Measurements from ENCODE around the gene ZNF423. TPM values are rescaled to one million over a fixed set of nuclear protein-coding genes. Genes with fewer than 3 reads are reported as not detected.

The ZNF423 gene
- total RNA-seq, 2 experiments from 2014 or later, result not detected

- ChIA-PET POLR2A (no interaction called here), CTCF (no interaction called here)
Measured at GRCh38 chr16:49638673-49639610, 217.0 kb downstream of the ZNF423 start.

GRCh38 chr16:49637933-49638672 is 217.8 kb downstream of the ZNF423 start:
- CTCF ChIA-PET, result no interaction called here
- POLR2A ChIA-PET, result no interaction called here

GRCh38 chr16:49637511-49637910 is 218.4 kb downstream of the ZNF423 start:
- ChIA-PET POLR2A (no interaction called here), CTCF (no interaction called here)

GRCh38 chr16:49636608-49637007 is 219.3 kb downstream of the ZNF423 start:
- POLR2A ChIA-PET, result no interaction called here
- CTCF ChIA-PET, result no interaction called here

- ChIA-PET CTCF (no interaction called here), POLR2A (no interaction called here)
Measured at GRCh38 chr16:49635591-49636581, 220.0 kb downstream of the ZNF423 start.

- CTCF ChIA-PET, result no interaction called here
- POLR2A ChIA-PET, result no interaction called here
Measured at GRCh38 chr16:49635009-49635350, 220.9 kb downstream of the ZNF423 start.

- ChIA-PET POLR2A (no interaction called here), CTCF (no interaction called here)
Measured at GRCh38 chr16:49634235-49635008, 221.5 kb downstream of the ZNF423 start.

GRCh38 chr16:49632795-49633184 is 223.1 kb downstream of the ZNF423 start:
- ChIA-PET CTCF (no interaction called here), POLR2A (no interaction called here)

GRCh38 chr16:49632086-49632794 is 223.7 kb downstream of the ZNF423 start:
- CTCF ChIA-PET, result no interaction called here
- POLR2A ChIA-PET, result no interaction called here

GRCh38 chr16:49631187-49632041 is 224.5 kb downstream of the ZNF423 start:
- ChIA-PET POLR2A (no interaction called here), CTCF (no interaction called here)

GRCh38 chr16:49630783-49631182 is 225.1 kb downstream of the ZNF423 start:
- ChIA-PET POLR2A (no interaction called here), CTCF (no interaction called here)

GRCh38 chr16:49629851-49630250 is 226.1 kb downstream of the ZNF423 start:
- CTCF ChIA-PET, result no interaction called here
- POLR2A ChIA-PET, result no interaction called here

- ChIA-PET CTCF (no interaction called here), POLR2A (no interaction called here)
Measured at GRCh38 chr16:49628148-49628547, 227.8 kb downstream of the ZNF423 start.

GRCh38 chr16:49625311-49626065 is 230.4 kb downstream of the ZNF423 start:
- ChIA-PET POLR2A (no interaction called here), CTCF (no interaction called here)

GRCh38 chr16:49623501-49624266 is 232.2 kb downstream of the ZNF423 start:
- CTCF ChIA-PET, result no interaction called here
- POLR2A ChIA-PET, result no interaction called here
